DMS 273 treated with DMSO at 0.1 percent for 48 hours (cell line): Measurements from ENCODE around the gene SLC9C1.

Source experiments
- DNase-seq: peaks from one replicate; lab custom pipeline; 2025; lab: John Stamatoyannopoulos, UW

The SLC9C1 gene

DNA sequence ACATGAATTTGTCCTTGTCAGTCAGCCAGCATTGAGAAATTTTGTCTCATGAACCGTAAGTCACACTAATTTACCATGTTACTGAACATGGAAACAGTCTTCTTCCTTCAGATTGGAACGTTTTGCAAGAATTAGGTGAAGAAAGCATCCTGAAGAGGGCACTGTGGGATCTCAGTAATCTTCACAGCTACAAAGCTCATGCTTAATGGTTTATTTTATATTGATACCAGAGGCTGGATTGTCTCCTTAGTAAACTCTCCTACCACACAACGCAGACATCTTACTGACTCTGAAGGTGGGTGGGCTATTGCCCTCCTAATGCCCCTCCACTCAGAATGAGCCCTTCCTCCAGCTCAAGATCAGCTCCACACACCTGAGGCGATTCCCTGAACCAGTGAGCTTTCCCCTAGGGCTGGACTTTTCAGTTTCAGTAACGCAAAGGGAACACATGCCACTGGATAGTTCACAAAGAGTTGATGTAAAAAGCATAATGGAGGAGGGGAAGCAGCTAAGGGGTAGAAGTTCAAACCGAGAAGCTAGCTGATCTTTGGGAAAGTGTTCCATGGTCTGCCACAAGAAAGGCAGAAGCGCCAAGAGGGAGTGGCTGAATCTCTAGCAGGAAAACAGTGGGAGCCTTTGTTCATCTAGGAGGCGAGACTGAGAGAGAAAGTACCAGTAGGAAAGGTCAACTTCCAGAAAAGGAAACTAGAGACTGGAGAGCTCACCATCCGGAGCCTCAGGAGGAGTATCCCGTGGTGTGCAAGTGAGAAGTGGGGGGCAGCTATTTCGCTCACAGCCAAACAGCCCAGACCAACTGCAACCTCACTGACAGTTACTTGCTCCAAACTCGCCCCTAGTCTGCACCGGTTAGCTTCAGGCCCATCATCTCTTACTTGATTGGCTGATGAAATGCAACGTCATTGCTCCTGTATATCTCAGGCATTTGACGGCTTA is at the start of gene SLC9C1:
Gene SLC9C1, minus strand, starts transcription at position 849 of the 954 bp plus-strand sequence. CDS start 7,425 bp downstream, outside the sequence.
- DNase-seq = no peak

DNA sequence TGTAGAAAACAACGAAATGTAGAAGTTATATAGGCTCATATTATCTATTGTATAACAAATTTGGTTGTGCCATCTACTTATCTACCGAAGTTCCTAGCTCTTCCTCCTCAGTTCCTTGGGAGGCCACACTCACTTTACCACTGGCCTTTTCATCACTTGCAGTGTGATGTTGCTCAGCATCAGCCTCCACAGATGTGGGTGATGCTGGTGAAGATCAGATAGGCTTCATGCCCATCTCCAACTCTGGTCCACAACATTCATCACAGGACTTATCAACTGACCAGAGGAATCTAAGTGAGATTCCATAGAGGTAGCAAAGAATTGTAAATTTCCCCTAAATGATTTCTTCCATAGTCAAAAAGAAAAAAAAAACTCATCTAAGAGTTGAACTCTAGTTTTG is 47.4 kb upstream of the SLC9C1 start:
- no peak for DNase-seq

- DNase-seq = no peak
These were observed 45.6 kb upstream of the SLC9C1 start for GRCh38 chr3:112339609-112340008.

- DNase-seq = no peak
These were observed 45.1 kb upstream of the SLC9C1 start for GRCh38 chr3:112339134-112339533.

GRCh38 chr3:112338727-112339056 is 44.7 kb upstream of the SLC9C1 start:
- DNase-seq = no peak

DNA sequence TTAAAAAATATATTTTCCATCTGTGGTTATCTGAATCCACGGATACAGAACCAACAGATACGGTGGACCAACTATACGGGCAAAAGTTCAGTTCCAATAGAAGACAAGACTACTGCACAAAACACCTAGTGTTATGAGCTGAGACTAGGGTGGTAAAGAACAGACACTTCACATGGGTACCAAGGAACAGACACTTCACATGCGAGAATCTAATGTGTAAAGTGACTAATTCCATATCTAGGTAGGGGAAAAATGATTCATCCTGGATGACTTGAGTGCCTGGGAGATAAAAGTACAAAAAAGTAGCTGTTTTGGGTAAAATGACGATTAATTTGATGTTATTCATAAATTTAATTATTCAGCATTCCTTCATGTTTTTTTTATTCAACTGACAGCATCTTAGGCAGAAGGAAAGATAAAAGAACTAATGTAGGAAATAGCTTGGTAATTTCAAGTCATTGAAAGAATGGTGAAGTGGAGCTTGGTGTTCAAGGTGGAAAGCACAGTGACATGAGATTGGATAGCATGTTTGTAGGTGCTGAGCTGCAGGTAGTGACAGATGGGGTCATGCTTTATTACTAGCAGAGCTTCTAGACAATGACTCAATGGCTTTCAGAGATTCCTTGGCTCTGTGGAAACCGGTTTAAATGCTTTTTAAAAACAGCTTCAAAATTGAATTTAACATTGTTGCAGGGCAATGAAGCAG is 44.2 kb upstream of the SLC9C1 start:
- DNase-seq = no peak

DNA sequence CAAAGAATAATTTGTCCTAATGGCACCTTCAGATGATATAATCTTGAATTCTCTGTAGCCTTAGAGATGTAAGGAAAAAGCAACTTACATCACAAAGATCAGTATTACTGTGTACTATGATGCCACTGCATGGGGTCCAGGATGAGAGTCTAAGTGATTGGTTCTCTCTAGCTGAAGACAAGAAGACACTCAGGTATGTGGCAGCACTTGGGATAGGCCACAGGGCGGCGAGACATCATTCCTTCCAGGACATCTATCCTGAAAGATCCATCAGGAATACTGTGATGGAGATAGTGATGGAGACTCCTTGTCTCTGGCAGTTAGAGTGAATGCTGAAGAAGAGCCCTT is 41.4 kb upstream of the SLC9C1 start:
- no peak for DNase-seq

DNA sequence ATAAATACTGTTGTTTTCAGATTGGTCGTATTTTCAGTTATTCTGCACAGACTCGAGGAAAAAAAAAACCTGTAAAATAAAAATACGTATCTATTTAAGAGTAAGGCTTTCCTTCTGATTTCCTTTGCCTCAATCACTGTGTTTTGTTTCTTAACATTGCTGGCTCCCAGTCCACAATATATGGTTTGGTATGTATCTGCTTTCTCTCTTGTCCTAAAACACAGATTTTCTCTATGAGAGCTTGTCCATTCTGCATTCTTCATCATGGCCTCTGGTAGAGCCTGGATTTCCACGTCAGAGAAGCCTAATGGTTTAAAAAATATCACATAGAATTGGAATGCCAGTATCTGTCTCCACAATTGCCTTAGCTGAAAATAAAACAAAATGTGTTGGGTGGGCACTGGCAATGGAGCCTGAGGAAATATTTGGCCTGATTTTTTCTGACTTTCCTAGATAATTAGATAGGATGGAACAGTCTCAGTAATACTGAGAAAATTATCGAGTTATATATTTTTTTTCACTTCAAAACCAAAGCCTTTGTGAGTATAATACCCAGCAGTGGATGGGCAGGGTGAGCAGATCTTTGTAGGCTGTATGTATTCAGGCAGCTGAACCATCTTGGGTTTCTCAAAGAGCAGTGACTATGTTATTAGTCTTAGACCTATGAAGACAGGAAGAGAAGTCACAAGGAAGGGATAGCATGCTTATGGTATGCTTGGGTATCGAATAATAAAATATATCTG is 40.8 kb upstream of the SLC9C1 start:
- DNase-seq = no peak

DNA sequence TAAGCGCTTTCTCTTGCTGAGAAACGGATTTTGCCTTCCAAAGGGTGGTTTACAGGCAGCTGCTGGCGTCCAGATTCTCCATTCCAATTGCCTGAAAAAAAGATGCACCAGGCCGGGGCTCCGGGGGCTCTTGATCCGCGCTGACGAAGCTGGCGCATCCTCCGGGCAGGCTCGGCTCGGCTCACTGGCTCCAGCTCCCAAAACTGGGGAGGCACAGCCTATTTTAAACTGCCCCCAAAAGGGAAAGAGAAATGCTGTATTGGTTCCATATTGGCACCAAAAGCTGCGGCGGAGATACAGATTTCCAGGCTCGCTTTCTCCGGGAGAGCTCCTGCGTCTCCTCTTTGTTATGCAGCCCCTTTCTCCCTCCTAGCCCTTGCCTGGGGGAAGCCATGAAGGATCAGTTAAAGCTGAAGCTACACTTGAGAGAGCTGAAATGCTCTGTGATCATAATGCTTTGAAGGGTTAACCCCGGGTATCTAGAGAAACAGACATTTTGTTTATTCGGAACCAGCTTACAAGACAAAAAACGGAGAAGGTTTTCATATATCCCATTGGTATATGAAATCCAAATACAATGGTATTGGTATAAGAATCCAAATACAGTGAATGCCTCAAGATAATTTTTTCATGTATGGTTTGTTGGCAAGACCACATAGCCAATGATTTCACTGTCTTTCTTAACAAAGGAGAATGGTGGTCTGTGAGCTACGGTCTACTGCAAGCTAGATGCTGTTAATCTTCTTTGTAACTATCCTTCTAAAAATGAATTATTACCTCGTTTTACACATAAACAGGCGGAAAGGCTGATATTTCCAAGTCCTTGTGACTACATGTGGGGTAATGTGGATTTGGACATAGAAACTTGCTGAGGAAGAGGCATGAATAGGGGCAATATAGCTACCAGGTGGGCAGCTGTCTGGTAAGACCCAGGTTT is 39.6 kb upstream of the SLC9C1 start:
- DNase-seq = no peak

DNA sequence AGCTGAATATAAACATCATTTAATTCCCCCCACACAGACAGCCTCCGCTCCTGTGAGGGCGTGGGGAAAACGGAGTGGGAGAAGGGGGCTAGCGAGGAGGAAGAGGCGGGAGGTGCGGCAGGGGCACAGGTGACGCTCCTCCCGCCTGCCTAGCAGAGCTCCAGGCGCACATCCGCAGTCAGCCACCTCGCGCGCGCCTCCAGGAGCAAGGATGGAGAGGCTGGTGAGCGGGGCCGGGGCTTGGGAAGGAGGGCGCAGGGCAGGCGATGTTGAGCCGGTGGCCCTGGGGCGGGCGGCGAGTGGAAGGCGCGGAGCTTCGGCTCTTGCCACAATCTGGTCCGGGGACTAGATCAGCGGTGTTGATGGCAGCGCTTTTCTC is 39.0 kb upstream of the SLC9C1 start, which contains the start of gene CD200:
Gene CD200, plus strand, starts transcription at position 155 of the 379 bp plus-strand sequence. Its CDS starts 57 bp downstream, at position 212.
- no peak for DNase-seq

DNA sequence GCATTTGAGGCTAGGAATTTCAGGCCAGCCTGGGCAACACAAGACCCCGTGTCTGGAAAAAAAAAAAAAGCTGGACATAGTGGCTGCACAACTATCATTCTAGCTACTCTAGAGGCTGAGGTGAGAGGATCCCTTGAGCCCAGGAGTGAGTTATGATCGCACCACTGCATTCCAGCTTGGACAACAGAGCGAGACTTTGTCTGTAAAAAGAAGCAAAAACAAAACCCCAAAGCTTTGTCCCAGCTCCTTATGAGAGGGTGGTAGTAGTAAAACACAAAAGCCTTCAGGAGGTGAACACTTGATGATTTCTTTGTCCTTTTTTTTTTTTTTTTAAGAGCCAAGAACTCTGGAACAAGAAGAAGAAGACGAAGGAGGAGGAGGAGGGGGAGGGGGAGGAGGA is 37.8 kb upstream of the SLC9C1 start:
- DNase-seq = no peak

DNA sequence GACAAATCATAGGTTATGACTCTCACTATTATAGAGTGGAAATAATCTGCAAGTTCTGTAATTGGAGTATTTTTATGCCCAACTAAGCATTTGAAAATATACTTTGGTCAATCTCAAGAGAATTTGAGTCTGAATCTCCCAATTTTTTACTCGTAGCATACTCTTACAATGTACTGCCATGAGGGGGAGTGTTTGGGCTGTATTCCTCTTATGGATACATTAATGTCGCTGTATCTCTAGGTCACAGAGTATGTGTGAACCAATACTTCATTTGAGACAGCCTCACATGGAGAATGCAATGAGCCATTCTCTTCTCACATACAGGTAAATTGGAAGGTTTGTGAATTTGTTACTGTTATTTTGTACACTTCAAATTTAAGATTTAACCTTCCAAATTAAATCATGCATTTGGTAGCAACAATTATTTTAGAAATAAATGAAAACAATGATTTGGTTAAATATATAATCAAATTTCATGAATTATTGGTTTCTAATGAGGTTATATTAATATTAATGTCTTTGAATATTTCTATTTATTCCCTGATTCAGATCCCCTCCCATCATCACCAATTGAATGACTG is 33.4 kb upstream of the SLC9C1 start:
- DNase-seq = peak; percentile 21

DNA sequence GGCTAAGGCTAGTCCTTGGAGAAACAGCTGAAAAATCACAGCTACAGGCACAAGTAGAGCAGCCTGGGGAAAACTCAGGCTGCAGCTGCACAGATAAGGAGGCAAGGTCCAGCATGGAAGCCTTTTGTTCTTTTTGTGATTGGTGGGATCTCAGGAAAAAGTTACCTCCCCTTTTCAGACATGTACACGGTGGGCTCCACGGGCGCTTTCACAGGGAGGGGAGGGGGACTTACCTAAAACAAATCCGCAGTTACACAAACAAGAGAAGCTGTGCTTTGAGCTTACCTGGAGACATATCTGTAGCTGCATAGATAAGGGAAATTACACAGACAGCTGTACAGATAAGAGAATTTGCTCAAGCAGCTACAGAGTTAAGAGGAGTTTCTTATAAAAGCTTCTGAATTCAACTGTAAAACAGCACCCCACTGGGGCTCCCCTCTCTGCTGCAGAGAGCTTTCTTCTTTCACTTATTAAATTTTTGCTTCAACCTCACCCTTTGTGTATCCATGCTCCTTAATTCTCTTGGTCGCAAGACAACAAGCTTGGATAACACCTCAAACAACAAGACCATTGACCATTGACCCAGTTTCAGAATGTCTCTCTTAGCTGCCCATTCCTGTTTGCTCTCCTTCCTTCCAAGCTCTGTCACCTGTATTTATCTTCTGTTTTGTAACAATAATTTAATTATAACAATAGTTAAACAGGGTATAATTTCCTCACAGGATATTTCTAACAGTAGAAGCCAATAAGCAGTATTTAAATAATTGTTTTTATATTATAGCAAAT is 28.0 kb upstream of the SLC9C1 start:
- DNase-seq = no peak

- DNase-seq = no peak
These were observed 26.7 kb upstream of the SLC9C1 start for GRCh38 chr3:112320691-112321090.

- no peak for DNase-seq
These were observed 25.7 kb upstream of the SLC9C1 start for GRCh38 chr3:112319516-112320276.

DNA sequence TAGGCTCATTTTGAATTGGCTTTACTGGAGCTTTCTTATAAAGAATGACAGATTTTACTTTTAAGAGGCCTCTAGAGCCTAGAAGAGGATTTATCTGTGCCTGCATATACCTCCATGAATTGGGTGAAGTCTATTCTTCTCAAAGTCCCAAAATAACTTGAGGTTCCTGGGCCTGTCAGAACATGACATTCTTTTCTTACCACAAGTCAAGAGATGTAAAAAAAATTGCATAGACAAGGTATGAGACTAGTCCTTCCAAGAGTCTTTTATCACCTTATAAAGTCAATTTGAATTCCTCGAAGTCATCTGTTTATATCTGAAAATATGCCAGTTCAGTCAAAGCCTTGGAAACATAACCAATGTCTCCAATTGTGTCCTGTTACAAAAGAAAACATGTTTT is 21.8 kb upstream of the SLC9C1 start:
- DNase-seq = no peak

DNA sequence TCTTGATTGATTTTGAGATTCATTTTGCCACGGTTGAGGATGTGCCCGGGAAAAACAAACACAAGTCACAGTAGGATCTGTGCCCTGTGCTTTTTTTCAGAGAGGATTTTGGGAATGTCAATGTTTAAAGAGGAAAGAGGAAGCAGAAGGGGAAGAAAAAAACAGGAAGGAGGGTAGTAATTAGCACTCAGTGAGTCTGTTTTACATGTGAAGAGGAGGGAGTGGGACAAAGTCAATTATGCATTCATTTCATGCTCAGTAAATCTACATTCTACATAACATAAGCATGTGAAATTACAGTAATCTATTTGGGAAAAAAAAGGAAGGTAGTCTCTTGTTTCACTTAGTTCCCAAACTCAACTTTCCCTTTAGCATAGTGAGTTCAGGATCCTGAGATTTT is 20.6 kb upstream of the SLC9C1 start:
- DNase-seq = no peak

- no peak for DNase-seq
These were observed 14.3 kb upstream of the SLC9C1 start for GRCh38 chr3:112308151-112308911.

DNA sequence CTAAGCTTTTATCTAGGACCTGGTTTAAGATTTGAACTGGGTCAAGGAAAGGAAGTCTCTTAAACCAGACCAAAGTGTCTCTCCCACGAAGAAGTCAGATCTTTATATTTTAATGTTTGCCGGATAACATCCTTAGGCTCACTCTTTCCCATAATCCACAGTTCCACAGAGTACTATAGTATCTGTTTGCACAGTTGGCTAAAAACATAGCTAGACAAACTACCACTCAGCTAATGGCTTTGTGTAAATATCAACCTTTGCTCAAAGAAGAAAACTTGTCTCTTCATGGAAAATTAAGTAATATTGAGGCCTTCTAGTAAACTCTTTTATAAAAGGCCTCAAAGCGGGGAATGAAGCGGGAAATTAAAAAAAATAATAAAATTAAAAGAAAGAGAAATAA is 13.5 kb upstream of the SLC9C1 start:
- no peak for DNase-seq
